Measurements from ENCODE around the gene NCS1.

- TF ChIP-seq CTCF (IDR thresholded peaks at IDR 0.05; ENCODE audit: low read depth, low read length, poor library complexity, severe bottlenecking) (no peak), EZH2phosphoT487 (IDR thresholded peaks at IDR 0.05; ENCODE audit: borderline replicate concordance, low read length) (no peak)
Measured at GRCh38 chr9:130276955-130277354, 104.8 kb downstream of the NCS1 start.

Data from DOHH2 (cell line).